HK-2 (cell line): ENCODE measurements around the gene TMEM204.

Experiments used
- DNase-seq: peaks from one replicate; pipeline ENCODE4 v3.0.0-alpha.2; 2018; ENCODE audit not compliant: unreplicated experiment

Gene TMEM204

DNA sequence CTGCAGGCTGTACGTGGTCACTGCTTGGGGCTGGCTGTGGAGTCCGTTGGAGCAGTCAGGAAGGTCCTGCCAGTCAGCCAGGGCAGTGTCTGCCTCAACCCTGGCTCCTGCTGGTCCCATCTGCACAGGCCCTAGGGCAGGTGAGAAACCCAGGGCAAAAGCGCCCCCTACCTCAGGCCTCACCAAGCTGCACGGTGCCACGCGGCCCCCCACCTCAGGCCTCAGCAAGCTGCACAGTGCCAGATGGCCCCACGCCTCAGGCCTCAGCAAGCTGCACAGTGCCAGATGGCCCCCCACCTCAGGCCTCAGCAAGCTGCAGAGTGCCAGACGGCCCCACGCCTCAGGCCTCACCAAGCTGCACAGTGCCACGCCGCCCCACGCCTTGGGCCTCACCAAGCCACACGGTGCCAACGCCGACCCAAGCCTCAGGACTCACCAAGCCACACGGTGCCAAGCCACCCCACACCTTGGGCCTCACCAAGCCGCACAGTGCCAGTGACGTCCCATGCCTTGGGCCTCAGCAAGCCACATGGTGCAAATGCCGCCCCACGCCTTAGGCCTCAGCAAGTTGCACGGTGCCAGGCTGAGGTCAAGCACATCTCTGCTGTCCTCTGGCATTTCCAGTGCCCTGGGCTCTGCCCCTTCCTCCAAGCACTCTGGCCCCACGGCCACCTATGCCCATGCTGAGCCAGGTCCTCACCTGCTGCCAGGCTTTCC, 5.5 kb downstream of the TMEM204 start:
- DNase-seq, result peak; percentile 7

DNA sequence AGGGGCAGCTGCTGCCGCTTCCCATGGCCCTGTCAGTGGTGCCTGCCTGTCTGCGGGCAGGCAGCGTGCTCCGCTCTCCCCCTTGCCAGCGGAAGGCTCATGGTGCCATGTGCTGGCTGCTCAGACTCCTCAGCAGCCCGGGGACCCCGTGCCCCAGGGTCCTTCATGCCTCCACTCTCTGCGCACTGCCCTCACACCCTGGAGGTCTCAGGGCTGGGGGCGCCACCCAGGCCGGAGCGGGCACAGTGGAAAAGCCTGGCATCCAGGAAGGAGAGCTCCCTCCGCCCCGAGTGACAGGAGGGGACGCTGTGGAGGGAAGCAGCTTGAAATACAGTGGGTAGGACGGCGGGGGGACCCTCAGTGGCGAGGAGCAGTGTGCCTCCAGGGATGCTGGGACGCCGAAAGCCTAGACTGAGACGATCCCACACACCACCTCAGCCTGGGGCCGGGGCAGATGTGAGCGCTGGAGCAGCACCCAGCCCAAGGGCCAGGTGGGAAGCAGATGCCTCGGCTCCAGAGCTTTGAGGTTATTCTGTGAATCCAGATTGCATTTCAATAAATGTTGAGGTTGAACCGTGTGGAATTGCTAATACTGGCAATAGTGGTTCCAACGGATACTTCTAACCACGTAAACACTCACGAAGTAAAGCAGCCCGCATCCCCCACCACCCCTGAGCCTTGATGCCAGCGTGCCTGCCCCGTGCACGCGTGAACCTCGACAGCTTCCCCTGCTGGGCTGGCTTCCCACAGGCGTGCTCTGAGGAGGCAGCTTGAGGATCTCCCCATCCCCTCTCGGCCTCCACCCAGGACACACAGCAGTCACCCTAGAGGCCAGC, 6.5 kb downstream of the TMEM204 start:
- no peak for DNase-seq

DNA sequence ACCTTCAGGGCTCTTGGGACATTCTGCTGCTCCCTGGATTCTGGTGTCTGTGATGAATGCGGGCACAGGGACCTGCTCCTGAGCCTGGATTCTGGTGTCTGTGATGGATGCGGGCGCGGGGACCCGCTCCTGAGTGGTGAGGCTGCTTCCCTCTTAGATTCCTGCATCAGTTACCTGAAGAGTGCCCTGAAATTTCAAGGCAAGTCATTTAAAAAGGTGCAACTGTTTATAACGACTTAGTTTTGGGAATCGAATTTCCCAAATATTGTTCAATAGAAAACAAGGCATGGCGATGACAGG, 7.0 kb downstream of the TMEM204 start:
- DNase-seq, result no peak

DNA sequence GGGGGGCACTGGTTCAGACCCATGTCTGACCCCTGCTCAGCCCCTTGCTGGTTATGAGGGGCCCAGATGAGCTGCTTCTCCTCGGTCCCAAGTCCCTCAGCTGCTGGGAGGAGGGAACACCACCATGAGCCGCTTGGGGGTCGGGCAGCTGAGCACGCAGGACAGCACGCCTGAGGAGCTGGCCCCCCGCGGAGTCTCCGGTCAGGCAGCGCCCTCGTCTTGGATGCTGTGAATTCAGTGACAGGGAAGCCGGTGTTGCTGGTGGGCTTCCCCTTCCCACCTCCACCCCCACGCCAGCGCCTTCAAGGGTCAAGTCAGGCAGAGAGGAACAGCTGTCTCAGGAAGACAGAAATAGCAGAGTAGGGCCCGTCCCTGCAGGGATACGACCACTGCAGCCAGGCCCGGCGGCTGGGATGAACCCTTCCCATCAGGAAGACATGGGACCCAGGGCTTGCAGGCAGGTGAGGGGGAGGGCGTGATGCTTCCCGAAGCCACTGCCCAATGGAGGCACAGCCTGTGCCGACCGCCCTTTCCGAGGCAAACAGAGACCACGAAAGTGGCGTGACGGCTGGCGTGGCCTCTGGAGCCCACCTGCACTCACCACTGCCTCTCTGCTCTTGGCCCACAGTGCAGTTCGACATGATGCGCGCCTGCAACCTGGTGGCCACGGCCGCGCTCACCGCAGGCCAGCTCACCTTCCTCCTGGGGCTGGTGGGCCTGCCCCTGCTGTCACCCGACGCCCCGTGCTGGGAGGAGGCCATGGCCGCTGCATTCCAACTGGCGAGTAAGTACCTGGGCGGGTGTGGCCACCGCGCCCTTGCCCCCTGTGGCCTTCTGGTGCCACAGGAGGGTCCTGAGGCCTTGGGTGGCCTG, 8.1 kb downstream of the TMEM204 start:
- no peak for DNase-seq

DNA sequence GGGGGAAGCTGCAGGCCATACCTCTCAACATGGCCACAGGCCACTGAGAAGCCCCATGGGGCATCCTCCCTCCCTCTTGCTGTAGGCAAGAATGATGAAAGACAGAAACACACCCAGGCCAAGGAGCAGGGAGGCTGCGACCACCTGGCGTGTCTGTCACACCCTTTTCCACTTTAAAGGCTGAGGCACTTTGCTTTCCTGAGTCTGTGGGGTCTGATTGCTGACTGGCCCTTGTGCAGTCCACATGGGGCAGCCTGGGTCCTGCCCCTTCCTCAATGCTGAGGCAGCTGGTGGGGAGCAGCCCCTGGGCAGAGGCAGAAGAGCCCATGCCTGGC, 8.7 kb downstream of the TMEM204 start:
- no peak for DNase-seq

DNA sequence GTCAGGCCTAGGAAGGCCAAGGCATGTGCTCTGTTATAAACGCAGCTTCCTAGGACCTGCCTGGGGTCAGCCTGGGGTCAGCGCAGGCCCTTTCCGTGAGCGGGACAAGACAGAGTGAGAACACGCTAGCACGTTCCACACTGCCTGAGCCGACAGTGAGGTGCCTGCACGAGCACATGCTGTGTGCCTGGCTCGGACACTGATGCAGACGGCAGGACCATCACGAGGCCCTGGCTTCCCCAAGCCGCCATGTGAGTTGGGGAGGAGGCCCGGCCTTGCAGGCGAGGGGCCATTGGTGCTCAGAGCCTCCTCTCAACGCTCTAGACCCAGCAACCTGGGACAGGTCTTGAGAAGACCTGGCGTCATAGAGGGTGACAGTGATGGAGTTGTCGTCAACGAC, 9.1 kb downstream of the TMEM204 start:
- no peak for DNase-seq

DNA sequence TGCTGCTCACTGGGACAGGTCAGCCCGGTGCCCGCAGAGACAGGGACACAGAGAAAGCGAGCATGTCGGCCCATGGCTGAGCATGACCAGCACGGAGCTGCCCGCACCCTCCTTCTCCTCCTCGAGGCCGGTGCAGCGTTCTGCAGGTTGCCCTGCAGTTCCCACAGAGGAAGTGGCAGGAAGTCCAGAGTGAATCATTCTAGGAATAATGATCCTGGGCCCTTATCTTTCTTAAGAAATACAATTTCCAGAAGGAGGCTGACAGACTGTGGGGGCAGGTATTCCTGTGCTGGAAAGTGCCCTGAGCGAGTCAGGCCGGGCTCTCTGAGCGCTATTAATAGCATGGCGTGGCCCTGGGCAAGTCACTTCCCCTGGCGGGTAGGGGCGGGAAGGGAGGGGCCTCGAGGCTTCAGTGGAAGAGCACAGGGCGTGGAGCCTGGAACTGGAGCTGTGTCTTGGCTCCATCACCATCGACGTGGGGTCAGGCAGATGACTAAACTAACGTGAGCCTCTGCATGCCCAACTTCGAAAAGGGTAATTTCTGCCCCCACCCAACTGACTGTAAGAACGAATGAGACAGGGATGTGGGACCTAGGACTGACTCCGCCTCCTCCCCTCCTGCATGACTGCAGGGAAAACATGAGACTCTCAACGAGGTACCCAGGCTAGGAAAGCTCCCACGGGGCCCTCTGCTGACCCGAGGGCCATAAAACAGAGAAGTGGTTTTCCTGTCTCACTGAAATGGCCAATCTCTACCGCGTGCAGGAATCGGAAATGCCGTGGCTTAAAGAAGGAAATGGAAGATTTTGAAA, 9.8 kb downstream of the TMEM204 start:
- peak; percentile 77 for DNase-seq

DNA sequence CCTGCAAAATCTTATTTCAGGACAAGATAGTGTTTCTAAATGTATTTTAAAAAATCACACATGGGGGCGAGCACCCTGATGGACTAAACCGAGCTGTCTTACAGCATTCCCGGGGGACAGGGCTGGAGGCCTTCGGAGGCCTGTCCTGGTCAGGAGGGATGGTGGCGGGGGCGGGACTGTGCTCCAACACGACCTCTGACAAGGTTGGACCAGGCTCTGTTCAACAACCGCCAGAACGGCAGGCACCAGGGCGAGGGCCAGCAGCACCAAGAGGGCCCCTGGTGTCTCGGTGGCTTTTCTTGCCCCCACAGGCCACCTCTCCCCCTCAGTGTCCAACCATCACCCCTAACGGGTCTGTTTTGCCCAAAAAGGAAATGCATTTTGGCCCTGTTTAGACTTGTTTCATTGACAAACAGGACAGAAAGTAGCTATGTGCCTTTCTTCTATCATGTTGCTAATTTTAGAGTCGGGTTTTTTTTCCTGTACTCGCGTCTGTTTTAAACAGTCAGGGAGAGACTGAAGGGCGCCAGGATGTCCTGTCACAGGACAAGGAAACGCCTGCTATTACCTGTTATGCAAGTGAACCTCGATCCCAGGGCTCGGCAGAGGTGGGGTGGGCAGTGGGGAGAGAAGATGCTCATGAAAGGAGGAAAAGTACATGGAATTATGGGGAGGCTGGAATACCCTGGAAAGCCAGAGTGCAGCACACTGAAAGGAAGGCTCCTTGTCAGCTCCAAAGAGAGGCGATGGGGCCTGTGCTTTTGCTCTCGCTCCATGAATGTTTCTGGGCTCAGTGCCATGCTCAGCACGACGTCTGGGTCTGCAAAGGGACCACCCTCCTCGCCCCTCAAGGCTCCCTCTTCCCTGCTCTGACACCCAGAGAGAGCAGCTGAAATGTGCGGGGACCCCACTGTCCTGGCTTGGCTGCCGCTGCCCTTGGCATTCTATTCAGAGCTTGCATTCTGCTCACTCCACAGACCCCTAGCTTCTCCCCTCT, 11.9 kb downstream of the TMEM204 start:
- DNase-seq, result no peak

DNA sequence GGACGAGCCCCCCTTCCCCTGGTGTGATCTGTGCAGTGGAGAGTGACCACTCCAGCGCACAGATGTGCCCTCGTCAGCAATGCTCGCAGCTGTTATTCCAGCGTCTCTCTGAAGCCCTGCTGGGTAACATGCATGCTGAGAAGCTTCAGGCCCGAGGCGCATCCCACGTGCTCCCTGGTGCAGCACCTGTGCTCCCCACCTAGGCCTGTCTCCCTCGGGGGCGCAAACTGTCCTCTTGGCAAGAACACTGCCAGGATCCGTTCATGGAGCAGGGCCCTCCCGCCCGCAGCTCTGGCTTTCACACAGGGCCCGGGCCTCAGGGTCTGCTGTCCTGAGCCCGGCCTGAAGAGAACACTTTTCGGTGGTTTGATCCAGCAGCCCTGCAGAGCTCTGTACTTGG, 13.0 kb downstream of the TMEM204 start:
- DNase-seq, result no peak

DNA sequence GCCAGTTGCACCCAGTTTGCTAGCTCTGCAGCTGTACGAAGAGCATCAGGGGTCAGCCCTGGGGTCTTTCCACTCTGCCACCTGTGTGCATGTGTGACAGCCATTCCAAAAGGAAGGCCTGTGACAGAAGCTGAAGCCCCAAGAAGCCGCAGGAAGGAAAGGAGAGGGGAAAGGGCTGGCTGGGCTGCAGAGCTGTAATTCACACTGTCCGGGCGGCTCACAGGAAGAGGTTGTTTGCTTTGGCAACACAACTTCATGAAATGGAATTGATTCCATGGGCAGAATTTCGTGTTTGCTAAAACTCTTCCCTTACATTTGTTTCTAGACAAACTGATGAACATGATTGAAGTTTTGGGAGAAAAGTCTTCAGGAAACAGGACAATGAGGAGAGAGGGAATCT, 14.8 kb downstream of the TMEM204 start:
- DNase-seq, result no peak

DNA sequence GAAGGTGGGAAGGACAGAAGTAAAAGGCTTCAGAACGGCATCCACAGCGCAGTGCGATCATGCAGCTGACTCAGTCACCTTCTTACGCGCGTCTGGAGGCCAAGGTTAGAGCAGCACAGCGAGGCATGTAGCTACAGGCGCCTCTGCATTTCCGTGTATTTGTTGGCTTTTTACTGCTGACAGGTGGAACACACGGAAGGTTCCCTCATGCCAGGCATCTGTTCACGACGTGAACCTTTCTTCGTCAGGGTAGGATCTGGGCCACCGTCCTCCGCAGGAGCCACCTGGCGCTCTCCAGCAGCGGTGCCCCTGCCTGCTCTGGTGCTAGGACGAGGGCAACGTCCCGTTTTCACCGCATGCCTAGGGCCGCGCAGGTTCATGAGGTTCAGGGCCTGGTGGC, 15.3 kb downstream of the TMEM204 start:
- DNase-seq, result no peak

DNA sequence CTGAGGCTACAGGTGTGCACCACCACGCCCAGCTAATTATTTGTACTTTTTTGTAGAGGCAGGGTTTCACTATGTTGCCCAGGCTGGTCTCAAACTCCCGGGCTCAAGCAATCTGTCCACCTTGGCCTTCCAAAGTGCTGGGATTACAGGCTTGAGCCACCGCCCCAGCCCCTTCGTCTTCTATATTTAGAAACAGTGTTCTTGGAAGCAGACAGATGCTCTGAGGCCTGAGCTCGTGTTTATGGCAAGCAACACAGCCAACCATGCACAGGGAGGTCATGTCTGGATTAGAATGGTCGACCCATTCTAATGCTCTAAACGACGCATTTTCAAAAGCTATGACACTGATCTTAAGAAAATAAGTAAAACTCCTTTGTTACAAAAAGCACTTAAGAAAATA, 16.6 kb downstream of the TMEM204 start:
- DNase-seq, result no peak

DNA sequence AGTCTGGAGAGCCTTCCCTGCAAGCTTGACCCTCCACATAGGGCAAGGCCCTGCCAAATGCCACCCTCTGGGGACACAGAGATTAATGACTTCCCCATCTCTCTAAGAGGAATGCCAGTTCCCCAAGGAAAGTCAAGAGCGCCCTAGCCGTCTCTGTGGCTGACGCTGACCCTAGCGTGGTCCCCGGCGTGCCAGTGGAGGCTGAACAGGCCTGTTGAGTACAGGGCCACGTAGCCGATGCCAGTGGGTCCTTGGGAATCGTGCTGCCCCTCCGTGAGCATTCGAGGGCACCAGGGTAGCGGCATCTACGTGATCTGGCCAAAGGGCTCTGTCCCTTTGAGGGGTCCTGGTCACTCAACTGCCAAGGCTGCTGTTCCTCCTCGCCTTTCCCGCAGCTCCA, 17.2 kb downstream of the TMEM204 start:
- DNase-seq, result no peak

DNA sequence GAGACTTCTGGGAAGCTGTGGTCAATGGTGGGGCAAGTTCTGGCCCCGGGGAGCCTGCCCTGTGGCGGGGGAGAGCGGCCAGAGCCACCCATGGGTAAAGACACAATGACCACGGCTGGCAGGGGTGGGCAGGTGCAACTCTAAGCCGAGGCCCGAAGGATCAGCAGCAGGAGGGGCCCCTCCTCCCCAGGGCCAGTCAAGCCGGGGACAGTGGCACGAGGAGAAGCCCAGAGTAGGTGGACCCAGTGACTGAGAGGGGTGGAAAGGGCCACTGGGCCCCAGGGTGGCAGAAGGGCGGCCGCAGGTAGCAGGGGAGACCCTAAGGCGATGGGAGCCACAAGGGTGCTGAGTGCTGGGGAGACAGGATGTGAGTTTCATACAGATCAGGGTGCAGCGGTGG, 17.7 kb downstream of the TMEM204 start:
- DNase-seq, result no peak

DNA sequence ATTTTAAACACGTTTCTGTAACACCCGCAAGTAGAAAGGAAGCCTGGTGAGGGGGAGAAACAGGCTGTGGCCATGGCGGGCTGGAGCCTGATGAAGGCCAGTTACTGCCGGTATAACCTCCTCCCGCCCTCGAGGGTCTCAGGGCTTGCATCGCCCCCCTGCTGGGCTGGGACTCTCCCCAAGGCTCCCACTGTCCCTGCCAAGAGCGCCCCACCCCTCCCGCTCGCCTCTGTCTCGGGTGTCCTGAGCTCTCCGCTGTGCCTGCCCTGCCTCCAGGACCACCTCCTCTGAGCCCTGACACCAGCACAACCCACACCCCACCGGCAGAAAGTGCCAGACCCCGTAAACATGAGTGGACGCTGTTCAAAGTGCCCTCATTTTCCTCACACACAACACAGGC, 18.7 kb downstream of the TMEM204 start:
- DNase-seq, result no peak

DNA sequence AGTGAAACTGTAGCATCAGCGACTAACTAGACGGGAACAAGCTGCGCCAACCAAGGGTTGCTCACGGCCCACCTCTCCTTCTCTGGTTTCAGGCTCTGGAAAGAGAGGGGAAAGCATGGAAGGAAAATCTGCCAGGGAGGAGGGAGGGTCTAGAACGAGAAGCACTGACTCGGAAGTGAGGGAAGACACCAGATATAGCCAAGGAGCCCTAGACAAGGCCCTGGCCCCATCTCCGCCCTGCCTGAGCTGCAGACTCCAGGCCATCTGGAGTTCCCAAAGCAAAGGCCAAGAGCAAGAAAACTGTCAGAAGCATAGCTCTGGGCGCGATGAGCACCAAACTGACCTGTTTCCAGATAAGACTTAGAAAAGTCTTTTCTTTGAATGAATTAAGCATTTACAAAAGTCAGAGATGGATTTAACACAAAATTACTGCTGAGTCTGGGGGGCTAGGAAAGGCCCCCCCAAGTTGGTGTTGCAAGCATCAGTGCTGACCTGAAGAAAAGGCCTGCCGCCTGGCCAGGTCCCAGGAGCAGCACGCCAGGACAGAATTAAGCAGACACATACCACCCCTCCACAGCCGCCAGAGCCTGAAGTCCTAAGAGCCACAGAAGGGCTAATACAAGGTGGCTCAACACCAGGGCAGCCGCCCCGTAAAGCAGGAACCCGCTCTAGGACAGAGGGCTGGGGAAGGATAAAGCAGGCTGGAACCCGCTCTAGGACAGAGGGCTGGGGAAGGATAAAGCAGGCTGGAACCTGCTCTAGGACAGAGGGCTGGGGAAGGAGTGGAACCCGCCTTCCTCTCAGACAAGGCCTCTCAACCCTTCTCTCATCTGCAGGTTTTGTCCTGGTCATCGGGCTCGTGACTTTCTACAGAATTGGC, 20.7 kb downstream of the TMEM204 start:
- DNase-seq, result no peak

DNA sequence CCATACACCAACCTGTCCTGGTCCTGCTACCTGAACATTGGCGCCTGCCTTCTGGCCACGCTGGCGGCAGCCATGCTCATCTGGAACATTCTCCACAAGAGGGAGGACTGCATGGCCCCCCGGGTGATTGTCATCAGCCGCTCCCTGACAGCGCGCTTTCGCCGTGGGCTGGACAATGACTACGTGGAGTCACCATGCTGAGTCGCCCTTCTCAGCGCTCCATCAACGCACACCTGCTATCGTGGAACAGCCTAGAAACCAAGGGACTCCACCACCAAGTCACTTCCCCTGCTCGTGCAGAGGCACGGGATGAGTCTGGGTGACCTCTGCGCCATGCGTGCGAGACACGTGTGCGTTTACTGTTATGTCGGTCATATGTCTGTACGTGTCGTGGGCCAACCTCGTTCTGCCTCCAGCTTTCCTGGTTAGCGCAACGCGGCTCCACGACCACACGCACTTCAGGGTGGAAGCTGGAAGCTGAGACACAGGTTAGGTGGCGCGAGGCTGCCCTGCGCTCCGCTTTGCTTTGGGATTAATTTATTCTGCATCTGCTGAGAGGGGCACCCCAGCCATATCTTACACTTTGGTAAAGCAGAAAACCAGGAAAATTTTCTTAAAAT, 21.5 kb downstream of the TMEM204 start:
- DNase-seq, result no peak

DNA sequence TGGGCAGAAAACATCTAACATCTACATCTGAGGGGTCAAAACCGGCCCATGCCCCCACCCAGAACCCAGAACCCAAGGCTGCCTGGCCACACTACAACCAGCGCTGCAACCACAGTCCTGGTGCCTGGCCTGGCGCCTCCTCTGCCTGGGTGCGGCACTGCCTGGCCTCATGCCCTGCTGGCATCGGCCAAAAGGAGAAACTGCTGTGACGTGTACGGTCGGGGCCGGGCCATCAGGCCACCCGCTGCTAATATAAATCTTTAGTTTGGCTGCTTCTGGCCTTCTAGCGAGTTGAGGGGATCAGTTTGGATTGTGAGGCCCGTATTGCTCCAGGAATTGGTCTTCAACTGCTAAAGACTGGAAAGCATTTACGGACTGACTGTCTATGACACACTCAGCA, 22.8 kb downstream of the TMEM204 start:
- DNase-seq, result no peak

DNA sequence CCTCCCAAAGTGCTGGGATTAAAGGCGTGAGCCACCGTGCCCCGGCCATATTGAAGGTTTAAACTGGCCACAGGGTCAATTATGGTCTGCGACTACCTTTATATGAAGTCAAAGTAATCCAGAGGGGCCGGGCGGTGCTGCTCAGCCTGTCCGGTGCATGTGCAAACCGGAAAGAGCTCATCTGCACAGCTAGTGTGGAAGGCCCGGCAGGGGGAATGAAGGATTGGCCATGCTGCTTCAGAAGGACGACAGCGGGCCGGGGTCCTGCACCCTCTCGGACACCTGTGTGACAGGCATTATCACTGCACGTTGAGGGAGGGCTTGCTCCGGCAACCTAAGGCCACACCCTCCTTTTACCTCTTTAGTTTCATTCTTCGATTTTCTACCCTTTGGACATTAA, 23.6 kb downstream of the TMEM204 start:
- DNase-seq, result no peak
